T-helper 2 cell treated with Interferon-gamma antibody and Interleukin-4, amounts not matched to agents 100 ng/mL and 5 ng/mL, for 36 hours (primary cell): ENCODE results near the gene KLF18. TPM values are rescaled to one million over a fixed set of nuclear protein-coding genes. Genes with fewer than 3 reads are reported as not detected.
"Not testable (repeated sequence)": the region's sequence is repeated elsewhere in the genome, so short reads cannot be mapped to it uniquely, and the experiment has no call there.

Experiments
- intact Hi-C: fragments of 100-400 bp; cut with micrococcal nuclease; formaldehyde crosslinking; loops from one replicate; pipeline ENCODE4 v1.15.1; 2023
- total RNA-seq: library from RNA; stranded (reverse); gene quantifications from 2 replicates; pipeline ENCODE4 v1.2.3, GENCODE V29; 2022

KLF18 gene
- total RNA-seq: not detected in 2 replicates

GRCh38 chr1:44141531-44141930 is at the start of gene KLF18:
TSS of gene KLF18 (minus strand) at chr1:44141631. CDS start at chr1:44141631, 0 bp downstream.
- intact Hi-C loops: no loop called here

- intact Hi-C loops: no loop called here
Measured at GRCh38 chr1:44174630-44175029, 33.2 kb upstream of the KLF18 start.

GRCh38 chr1:44170281-44170823 is 28.9 kb upstream of the KLF18 start:
- intact Hi-C loops: no loop called here

- intact Hi-C loops: no loop called here
Measured at GRCh38 chr1:44168520-44169098, 27.2 kb upstream of the KLF18 start.

GRCh38 chr1:44161546-44161945 is 20.1 kb upstream of the KLF18 start:
- intact Hi-C loops: no loop called here

- intact Hi-C loops: no loop called here
Measured at GRCh38 chr1:44158871-44159270, 17.4 kb upstream of the KLF18 start.

GRCh38 chr1:44157903-44158302 is 16.5 kb upstream of the KLF18 start:
- intact Hi-C loops: no loop called here

GRCh38 chr1:44154049-44154448 is 12.6 kb upstream of the KLF18 start:
- intact Hi-C loops: no loop called here

GRCh38 chr1:44152692-44153091 is 11.3 kb upstream of the KLF18 start:
- intact Hi-C loops: no loop called here

- intact Hi-C loops: no loop called here
Measured at GRCh38 chr1:44151808-44152207, 10.4 kb upstream of the KLF18 start.

GRCh38 chr1:44151332-44151731 is 9.9 kb upstream of the KLF18 start:
- intact Hi-C loops: no loop called here

- intact Hi-C loops: no loop called here
Measured at GRCh38 chr1:44147582-44147981, 6.2 kb upstream of the KLF18 start.

GRCh38 chr1:44146536-44147361 is 5.3 kb upstream of the KLF18 start:
- intact Hi-C loops: no loop called here

GRCh38 chr1:44144962-44145756 is 3.7 kb upstream of the KLF18 start:
- intact Hi-C loops: no loop called here

GRCh38 chr1:44139565-44139964 is 1.9 kb downstream of the KLF18 start:
- intact Hi-C loops: not testable (repeated sequence)

GRCh38 chr1:44138239-44138638 is 3.2 kb downstream of the KLF18 start:
- intact Hi-C loops: no loop called here

- intact Hi-C loops: no loop called here
Measured at GRCh38 chr1:44135886-44136285, 5.5 kb downstream of the KLF18 start.

- intact Hi-C loops: no loop called here
Measured at GRCh38 chr1:44134071-44134920, 7.1 kb downstream of the KLF18 start.

GRCh38 chr1:44131411-44131810 is 10.0 kb downstream of the KLF18 start:
- intact Hi-C loops: no loop called here

- intact Hi-C loops: no loop called here
Measured at GRCh38 chr1:44129616-44130500, 11.6 kb downstream of the KLF18 start.
